HepG2 (cell line): ENCODE measurements around the gene ATP5MG. TPM values are rescaled to one million over a fixed set of nuclear protein-coding genes. Genes with fewer than 3 reads are reported as not detected.

Experiments used
- ATAC-seq: fragments of 200-7000 bp; cut with Tn5 transposase; 3 replicates; pipeline ENCODE4 v1.9.1; 2020; ENCODE audit warnings: mild to moderate bottlenecking, moderate library complexity
- BruUV-seq: library from RNA; stranded (reverse); fragments of 400-500 nt; replicated peaks from 2 replicates; lab custom pipeline; 2021; lab: Mats Ljungman, UMichigan
- CTCF ChIA-PET: fragments of 300-600 bp; formaldehyde crosslinking; extraction: SDS; loops from one replicate; lab custom pipeline; 2021; ENCODE audit warnings: low total read pairs, inconsistent platforms, low intra/inter-chr PET ratio; lab: Yijun Ruan, JAX
- POLR2A ChIA-PET: fragments of 350-600 bp; sonication (Branson Sonifier 250); formaldehyde crosslinking; loops from one replicate; lab custom pipeline; 2020; ENCODE audit warnings: antibody characterized with exemption, inconsistent platforms; lab: Yijun Ruan, JAX
- DNase-seq: peaks from one replicate; pipeline ENCODE4 v3.0.0-alpha.2; 2015; ENCODE audit warnings: low spot score
- FAIRE-seq: peaks from 3 replicates; lab custom pipeline; 2011; peaks lifted over from hg19 to GRCh38; lab: Jason Lieb, UNC
- H2AFZ ChIP-seq: one replicate; pipeline ENCODE4 v1.6.1; 2011; ENCODE audit warnings: low read length, inconsistent platforms
- H3K27ac ChIP-seq: fragments of 300-600 bp; 3 replicates; pipeline ENCODE4 v1.8.0; 2011; ENCODE audit warnings: mixed run types, mild to moderate bottlenecking, mixed read lengths, low read length, inconsistent platforms; ENCODE audit not compliant: insufficient read depth; ENCODE audit errors: extremely low read length
- H3K27me3 ChIP-seq, 2 experiments: fragments of 200-600 bp in 1 of 2; 2 replicates in 1 of 2; 3 replicates in 1 of 2; pipeline versions ENCODE4 v1.6.0 to v1.8.0; 2011; ENCODE audit warnings: low read length in 2 of 2, mild to moderate bottlenecking in 2 of 2, moderate library complexity in 2 of 2, inconsistent platforms in 1 of 2; ENCODE audit not compliant: insufficient read depth in 2 of 2, control insufficient read depth in 1 of 2
- H3K36me3 ChIP-seq, 2 experiments: fragments of 200-600 bp in 1 of 2; replicated peaks in 1 of 2; 2 replicates in 1 of 2; 3 replicates in 1 of 2; pipeline versions ENCODE4 v1.5.1 to v1.8.0; 2011; ENCODE audit warnings: low read length in 2 of 2, inconsistent platforms in 1 of 2; ENCODE audit not compliant: insufficient read depth in 2 of 2, control insufficient read depth in 1 of 2
- H3K4me1 ChIP-seq: 2 replicates; pipeline ENCODE4 v1.5.1; 2012; ENCODE audit warnings: low read length, inconsistent platforms; ENCODE audit not compliant: insufficient read depth
- H3K4me2 ChIP-seq: 2 replicates; pipeline ENCODE4 v1.6.0; 2011; ENCODE audit warnings: low read depth, low read length, inconsistent platforms
- H3K4me3 ChIP-seq, 3 experiments: fragments of 200-600 bp in 1 of 3; sonication (generic), shearing (Covaris generic) in 1 of 3; replicated peaks in 1 of 3; 2 replicates each; pipeline ENCODE4 v1.5.1; 2011 to 2016; ENCODE audit warnings: low read length in 3 of 3, inconsistent platforms in 2 of 3, low read depth in 2 of 3, mild to moderate bottlenecking in 2 of 3, control low read depth in 1 of 3, mixed read lengths in 1 of 3; ENCODE audit not compliant: insufficient read depth in 1 of 3
- H3K79me2 ChIP-seq: one replicate; pipeline ENCODE4 v1.6.1; 2011; ENCODE audit warnings: low read length, inconsistent platforms; ENCODE audit not compliant: insufficient read depth
- H3K9ac ChIP-seq: 2 replicates; pipeline ENCODE4 v1.6.0; 2011; ENCODE audit warnings: mild to moderate bottlenecking, low read depth, low read length, inconsistent platforms; ENCODE audit not compliant: insufficient read depth
- H3K9me3 ChIP-seq: 2 replicates; pipeline ENCODE4 v1.5.1; 2012; ENCODE audit warnings: mild to moderate bottlenecking, low read length
- H4K20me1 ChIP-seq: 2 replicates; pipeline ENCODE4 v1.6.0; 2011; ENCODE audit warnings: inconsistent platforms, mild to moderate bottlenecking, low read length, moderate library complexity; ENCODE audit not compliant: insufficient read depth
- E2F1 ChIP-seq: sonication (generic); formaldehyde crosslinking; IDR thresholded peaks from 2 replicates; pipeline ENCODE4 v1.5.0; 2020; ENCODE audit warnings: missing genetic modification reagents
- GLI4 ChIP-seq: sonication (generic); formaldehyde crosslinking; IDR thresholded peaks from 2 replicates; pipeline ENCODE4 v1.5.1; 2020; ENCODE audit warnings: missing genetic modification reagents, mild to moderate bottlenecking, moderate library complexity, borderline replicate concordance
- TEAD3 ChIP-seq: optimal IDR thresholded peaks from 2 replicates; pipeline ENCODE3; 2016; ENCODE audit warnings: borderline replicate concordance
- TFDP1 ChIP-seq: IDR thresholded peaks from 2 replicates; pipeline ENCODE4 v1.6.1; 2016; ENCODE audit warnings: missing compliant biosample characterization, missing genetic modification reagents, borderline replicate concordance
- ZNF615 ChIP-seq: sonication (generic); formaldehyde crosslinking; IDR thresholded peaks from 2 replicates; pipeline ENCODE4 v1.5.0; 2020; ENCODE audit warnings: mild to moderate bottlenecking, missing genetic modification reagents, borderline replicate concordance
- WGBS: methylation state at CpG from one replicate; pipeline ENCODE4 v1.1.6; 2017; ENCODE audit warnings: low lambda C conversion rate; 5-methylcytosine and 5-hydroxymethylcytosine counted together
- in situ Hi-C: cut with HindIII; loops from 2 replicates; pipeline ENCODE4 v1.10.0; 2017; ENCODE audit warnings: low pct_unique_long_range_greater_than_20kb; ENCODE audit not compliant: extremely low pct_ligation_motif_present
- intact Hi-C: fragments of 100-400 bp; cut with micrococcal nuclease; formaldehyde crosslinking; loops from one replicate; pipeline ENCODE4 v1.10.0; 2022; ENCODE audit not compliant: unreplicated experiment
- polyA plus RNA-seq, 8 experiments: library from polyadenylated mRNA; depleted of rRNA in 3 of 8; stranded (reverse) in 7 of 8; unstranded in 1 of 8; fragments of >200 nt; fragmentation: Illumina TruSeq in 4 of 8; extraction: Trizol in 4 of 8; gene quantifications; 2 replicates each; pipeline versions ENCODE4 v1.2.1 to v1.2.3, GENCODE V29; 2011 to 2016; ENCODE audit warnings: low read depth in 4 of 8, missing spikeins in 1 of 8, mixed read lengths in 1 of 8; ENCODE audit not compliant: insufficient read depth in 1 of 8
- total RNA-seq, 5 experiments: library from RNA; depleted of rRNA; stranded (reverse); fragments of >200 nt; fragmentation: Illumina TruSeq; extraction: Trizol; gene quantifications; 2 replicates each; pipeline ENCODE4 v1.2.3, GENCODE V29; 2016; ENCODE audit warnings: low read depth in 1 of 5

The ATP5MG gene
- total and polyA plus RNA-seq, 2 of the 13 experiments (the other 11 are each of a cell fraction or from before 2014, with no cell fraction given), result 260 to 320 TPM

DNA sequence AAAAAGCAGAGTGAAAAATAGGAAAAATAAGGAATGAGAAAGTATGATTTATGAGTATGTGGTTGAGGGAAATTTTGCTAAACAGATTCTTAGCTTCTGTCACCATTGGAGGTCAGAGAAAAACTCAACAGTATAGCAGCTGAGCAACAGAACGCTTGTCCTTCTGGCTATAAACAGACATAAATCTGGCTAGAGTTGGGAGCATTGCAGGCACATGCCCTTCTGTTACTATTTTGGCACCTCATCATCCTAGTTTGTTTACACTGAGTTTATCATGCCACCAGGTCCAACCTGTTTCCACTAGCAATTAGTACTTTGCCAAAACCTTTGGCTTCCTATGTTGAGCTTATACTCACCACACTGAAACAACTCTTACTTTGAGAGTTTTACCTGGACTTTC, 35.1 kb upstream of the ATP5MG start:
- Histone ChIP-seq H4K20me1 (no peaks in the 10 kb centered on the region), H3K27me3 (no peaks in the 10 kb centered on the region), H3K79me2 (peaks cover 23% of the 10 kb centered on the region), H2AFZ (no peak overlapping the region), H3K4me1 (peaks cover 15% of the 10 kb centered on the region), H3K27ac (no peak overlapping the region), H3K9me3 (no peaks in the 10 kb centered on the region), H3K36me3 (peaks cover 19 to 51% of the 10 kb centered on the region in 2 experiments), H3K4me3 (no peak overlapping the region), H3K9ac (no peak overlapping the region), H3K4me2 (no peak overlapping the region)
- ChIA-PET POLR2A (no interaction called here), CTCF (no interaction called here)
- no peak for TF ChIP-seq E2F1 (CRISPR knock-in tag)
- in situ Hi-C loops, result no loop called here
- no peak for ATAC-seq
- no TSS peak for BruUV-seq
- 100% methylated on average over 1 of the region's 1 CpG for WGBS
- DNase-seq, result no peak
- FAIRE-seq, result no peak
- intact Hi-C loops, result no loop called here

DNA sequence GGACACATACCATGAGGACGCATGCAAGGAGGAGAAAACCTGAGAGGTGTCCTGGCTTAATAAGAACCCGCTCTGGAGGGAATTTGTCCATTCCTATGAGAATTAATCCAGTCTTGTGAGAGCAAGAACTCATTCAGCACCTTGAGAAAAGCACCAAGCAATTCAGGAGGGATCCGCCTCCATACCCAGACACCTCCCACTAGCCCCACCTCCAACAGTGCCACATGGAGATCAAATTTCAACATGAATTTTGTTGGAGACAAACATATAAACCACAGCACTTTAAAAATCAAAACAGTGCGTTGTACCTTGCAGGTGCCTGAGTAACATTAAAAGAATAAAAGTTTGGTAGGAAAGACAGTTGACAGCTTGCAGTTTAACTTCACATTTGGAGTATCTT, 30.6 kb upstream of the ATP5MG start:
- Histone ChIP-seq H4K20me1 (no peaks in the 10 kb centered on the region), H3K9me3 (no peaks in the 10 kb centered on the region), H3K4me2 (no peak overlapping the region), H3K27ac (no peak overlapping the region), H3K4me3 (no peak overlapping the region), H3K79me2 (no peaks in the 10 kb centered on the region), H2AFZ (no peak overlapping the region), H3K9ac (no peak overlapping the region), H3K27me3 (no peaks in the 10 kb centered on the region), H3K36me3 (peaks cover 27 to 76% of the 10 kb centered on the region in 2 experiments), H3K4me1 (no peaks in the 10 kb centered on the region)
- ChIA-PET POLR2A (no interaction called here), CTCF (no interaction called here)
- no peak for DNase-seq
- TF ChIP-seq GLI4 (CRISPR knock-in tag) (no peak), ZNF615 (CRISPR knock-in tag) (no peak), TFDP1 (CRISPR knock-in tag) (no peak), TEAD3 (no peak)
- WGBS, result 97% methylated on average over 4 of the region's 4 CpGs
- intact Hi-C loops (no loop called here), in situ Hi-C loops (no loop called here)
- no peak for FAIRE-seq
- ATAC-seq, result no peak
- BruUV-seq, result no TSS peak
